RCC 7860 (cell line): ENCODE results near the gene RUNX2.

Experiments
- DNase-seq: peaks from one replicate; pipeline ENCODE4 v3.0.0-alpha.2; 2015; ENCODE audit warnings: low spot score
- FAIRE-seq: peaks from 2 replicates; lab custom pipeline; 2012; peaks lifted over from hg19 to GRCh38; lab: Jason Lieb, UNC

The RUNX2 gene

DNA sequence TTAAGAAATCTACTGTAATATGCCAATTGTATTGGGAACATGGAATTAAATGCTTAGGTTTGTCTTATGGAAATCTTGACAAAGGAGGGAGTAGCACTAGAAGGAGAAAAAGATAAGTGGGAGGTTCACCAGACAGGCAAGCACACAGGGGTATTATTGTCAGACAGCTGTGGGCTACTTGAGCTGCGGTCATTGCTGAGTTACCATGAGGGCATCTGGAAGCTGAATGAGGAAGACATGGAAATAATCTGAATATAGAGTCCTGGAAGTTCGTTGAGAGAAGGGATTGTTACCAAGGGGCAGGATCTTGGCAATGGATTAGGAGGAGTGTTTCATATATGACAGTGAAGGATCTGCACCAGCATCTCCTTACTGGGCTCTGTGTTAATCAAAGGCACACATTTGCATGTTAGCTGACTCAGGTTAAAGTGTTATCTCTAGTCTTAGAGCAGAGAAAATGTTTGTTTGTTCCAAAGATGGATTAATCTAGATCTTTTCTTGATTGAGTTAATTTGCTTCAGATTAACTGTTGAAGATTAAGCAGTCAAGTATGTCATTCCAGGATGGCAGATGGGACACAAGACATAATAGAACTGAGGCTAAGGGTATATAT, 102.6 kb downstream of the RUNX2 start:
- FAIRE-seq (no peak), DNase-seq (no peak)

GRCh38 chr6:45431317-45432065, 103.4 kb downstream of the RUNX2 start:
- no peak for FAIRE-seq
- DNase-seq: no peak

DNA sequence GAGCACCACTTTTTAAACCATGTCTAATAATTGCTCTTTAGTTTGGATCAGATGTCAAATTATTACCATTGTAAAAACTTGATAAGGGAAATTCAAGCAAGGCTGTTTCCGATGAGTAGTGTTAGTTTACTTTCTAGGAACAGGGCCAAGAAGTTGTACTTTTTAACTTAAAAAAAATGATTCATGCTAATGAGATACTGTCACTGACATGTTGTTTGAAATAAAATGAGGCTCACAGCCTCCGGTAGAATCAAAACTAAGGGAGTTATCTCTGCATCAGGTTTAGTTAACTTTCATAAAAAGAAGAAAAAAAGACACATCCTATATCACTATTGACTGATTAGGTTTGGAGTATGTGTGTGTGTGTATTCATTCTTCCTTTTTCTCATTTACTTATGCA, 104.8 kb downstream of the RUNX2 start:
- FAIRE-seq: peak; percentile 91
- peak; percentile 15 for DNase-seq

GRCh38 chr6:45433533-45434380, 105.6 kb downstream of the RUNX2 start:
- no peak for DNase-seq
- FAIRE-seq: no peak

DNA sequence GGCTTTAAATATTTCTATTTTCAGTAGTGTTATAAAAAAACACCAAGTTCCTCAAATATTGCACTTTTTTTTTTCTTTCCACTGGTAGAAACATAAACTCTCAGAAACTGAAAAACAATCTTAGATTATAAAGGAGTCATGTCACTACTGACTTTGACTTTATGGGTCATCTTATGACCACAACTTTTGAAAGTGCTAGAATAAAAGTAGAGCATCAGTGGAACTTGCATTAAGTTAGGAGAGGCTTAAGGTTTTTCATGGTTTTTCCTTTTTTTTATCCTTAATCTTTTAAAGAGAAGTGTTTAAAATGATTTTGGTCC, 106.2 kb downstream of the RUNX2 start:
- DNase-seq: no peak
- FAIRE-seq: peak; percentile 30

GRCh38 chr6:45436544-45437438, 108.7 kb downstream of the RUNX2 start:
- peak; percentile 67 for DNase-seq
- FAIRE-seq: peak; percentile 84

DNA sequence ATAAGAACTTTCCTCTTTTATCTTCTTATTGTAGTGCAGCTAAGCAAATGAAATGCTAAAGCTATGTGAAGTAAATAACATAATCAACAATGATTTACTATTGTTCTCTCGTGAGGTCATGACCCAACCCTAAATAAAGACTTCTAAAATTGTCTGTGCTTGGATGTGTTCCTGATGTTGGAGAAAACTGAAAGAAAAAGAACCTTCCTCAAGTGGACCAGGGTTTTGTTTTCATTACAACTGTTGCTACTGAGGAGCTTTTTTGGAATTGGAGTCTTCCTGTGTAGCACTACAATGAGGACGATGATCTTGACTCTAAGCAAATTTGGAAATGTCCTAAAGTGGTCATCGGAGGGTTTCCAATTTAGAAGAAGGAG, 109.3 kb downstream of the RUNX2 start:
- no peak for FAIRE-seq
- no peak for DNase-seq

- FAIRE-seq (no peak), DNase-seq (no peak)
Observed at GRCh38 chr6:45438151-45438550, 110.0 kb downstream of the RUNX2 start.

GRCh38 chr6:45438849-45439406, 110.8 kb downstream of the RUNX2 start:
- FAIRE-seq (peak; percentile 96), DNase-seq (peak; percentile 89)

DNA sequence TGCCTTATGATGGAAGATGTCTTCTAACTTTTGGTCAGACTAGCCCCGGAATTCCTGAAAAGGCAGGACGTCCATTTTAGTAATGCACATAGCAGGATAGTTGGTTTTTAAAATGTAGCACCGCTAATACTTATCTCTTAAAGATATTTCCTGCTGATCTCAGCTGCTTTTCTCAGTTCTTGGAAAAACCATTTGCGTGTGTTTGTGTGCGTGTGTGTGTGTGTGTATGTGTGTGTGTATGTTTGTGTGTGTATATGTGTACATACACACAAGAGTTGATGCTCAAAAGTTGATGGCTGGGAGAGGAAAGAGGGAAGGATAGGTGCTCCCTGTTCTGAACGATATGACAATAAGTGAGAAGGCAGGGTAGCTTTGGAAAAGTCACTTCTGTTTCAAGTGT, 111.3 kb downstream of the RUNX2 start:
- DNase-seq (no peak), FAIRE-seq (no peak)

DNA sequence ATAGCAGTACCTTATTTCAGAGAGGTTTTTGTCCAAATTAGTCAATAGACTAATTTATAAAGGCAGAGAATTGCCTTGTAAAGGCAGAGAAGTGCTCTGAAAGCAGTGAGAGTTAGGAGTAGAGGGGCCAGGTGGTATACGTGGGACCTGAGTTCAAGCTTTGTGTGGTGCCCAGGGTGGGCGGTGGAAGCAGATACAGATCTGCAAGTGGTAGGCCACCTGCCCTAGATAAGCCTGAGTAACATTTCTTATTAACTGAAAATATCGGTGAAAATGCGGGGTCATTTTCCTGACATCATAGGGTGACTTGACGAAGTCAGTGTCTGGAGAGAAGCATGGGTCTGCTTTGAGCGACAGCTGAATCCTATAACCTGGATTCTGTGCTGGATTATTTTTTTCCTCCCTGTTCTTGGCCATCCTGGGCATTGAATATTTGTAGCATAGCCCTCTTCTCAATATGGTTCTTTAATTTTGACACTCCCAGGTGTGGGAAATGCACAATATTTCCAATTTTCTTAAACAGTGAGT, 111.8 kb downstream of the RUNX2 start:
- no peak for DNase-seq

DNA sequence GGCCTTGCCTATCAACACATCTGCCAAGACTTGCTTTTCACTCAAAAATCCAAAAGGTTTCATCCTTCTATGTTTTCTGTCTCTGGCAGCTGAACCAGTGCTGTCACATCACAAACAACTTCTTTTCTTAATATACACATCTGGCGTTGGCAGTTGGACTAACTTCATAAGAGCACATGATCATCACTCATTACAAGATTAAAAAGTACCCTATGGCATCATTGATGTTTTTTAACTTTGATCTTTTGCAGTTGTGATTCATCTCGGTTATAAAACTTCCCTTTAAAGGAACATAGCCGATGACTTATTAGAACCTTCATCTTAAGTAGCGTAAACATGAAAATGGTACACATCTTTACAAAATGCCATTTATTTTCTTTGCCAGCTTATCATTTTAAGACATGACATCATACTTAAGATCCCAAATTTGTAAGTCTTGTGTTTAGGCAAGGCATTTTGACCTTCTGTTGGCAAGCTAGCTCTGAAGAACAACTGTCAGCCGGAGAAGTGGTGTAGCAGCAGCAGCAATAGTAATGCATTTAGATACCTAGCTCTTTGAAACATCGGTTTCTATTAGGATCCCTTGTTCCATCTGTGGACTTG, 113.8 kb downstream of the RUNX2 start:
- FAIRE-seq (no peak), DNase-seq (no peak)

More for the DNA sequence above, 111.8 kb downstream of the RUNX2 start:
- FAIRE-seq: no peak

GRCh38 chr6:45442716-45443115, 114.6 kb downstream of the RUNX2 start:
- DNase-seq: no peak
- no peak for FAIRE-seq

DNA sequence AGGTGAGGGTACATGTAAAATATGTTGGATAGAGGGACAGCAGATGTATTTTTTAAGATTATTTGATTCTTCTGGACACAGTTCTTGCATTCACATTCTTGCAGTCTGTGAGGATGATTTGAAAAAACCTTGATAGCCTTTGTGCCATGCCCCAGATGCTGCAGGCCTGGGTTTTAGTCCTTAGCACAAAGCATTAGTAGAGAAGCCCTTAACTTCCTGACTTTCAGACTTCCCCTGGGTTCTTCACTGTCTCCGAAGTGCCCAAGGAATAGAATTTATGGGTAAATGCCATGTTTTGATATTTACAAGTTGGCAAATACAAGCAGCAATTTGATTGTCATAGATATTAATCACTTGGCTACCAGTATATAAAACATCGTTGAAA, 117.2 kb downstream of the RUNX2 start:
- FAIRE-seq (no peak), DNase-seq (no peak)

- FAIRE-seq: peak; percentile 91
- DNase-seq: peak; percentile 97
Observed at GRCh38 chr6:45445749-45446549, 117.8 kb downstream of the RUNX2 start.

GRCh38 chr6:45447005-45447404, 118.9 kb downstream of the RUNX2 start:
- DNase-seq (no peak), FAIRE-seq (no peak)

- DNase-seq (no peak), FAIRE-seq (no peak)
Observed at GRCh38 chr6:45447716-45448115, 119.6 kb downstream of the RUNX2 start.

DNA sequence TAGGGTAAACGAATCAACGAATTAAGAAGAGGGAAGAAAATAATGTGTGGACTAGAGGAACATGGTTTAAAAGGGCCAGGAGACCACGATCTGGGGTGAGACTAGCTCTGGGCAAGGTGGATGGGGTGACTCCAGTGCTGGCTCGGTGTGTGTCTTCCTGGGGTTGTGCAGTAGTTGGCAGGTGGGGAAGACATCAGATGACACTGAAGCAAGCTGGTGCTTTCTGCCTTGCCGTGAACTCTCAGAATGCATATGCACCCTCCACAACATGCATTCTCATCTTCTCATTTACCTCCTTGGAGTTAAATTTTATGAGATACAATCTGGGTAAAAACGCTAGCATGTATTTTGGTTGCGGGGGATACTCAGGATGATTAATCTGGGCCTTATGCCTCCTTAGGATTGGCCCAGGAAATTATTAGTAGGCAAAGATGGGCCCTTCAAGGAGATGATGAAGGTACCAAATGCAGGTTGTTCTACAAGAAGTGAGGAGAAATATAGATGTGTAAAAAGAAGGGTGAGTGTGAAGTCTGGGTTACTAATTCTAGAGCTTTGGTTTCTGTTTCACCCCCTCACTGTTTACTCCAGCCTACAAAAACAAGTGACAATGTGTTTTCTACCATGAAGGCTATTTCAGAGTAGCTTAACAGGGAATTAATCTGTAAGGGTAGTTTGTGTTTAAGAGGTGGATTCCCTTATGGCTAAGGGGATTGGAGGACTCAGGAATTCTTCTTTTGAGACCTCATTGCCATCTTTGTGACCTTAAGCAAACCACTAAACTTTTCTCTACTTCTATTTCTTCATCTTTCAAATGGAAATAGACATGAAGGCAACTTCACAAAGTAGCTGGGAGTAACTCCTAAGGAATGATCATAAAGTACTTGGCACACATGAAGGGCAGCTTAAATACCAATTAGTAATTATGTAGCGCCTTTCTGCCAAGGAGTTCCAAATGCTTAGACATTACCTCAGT, 120.6 kb downstream of the RUNX2 start:
- no peak for DNase-seq
- FAIRE-seq: no peak
